SK-N-SH (cell line): ENCODE data around the gene ABCA1.

ENCODE experiments used
- CHD2 ChIP-seq: fragments of 150-350 bp; IDR thresholded peaks from 2 replicates; pipeline ENCODE4 v1.6.1; 2018; ENCODE audit warnings: low read length; ENCODE audit not compliant: partially characterized antibody
- CTCF ChIP-seq: fragments of 200-600 bp; sonication (generic); IDR thresholded peaks from 2 replicates; pipeline ENCODE4 v1.6.1; 2017; ENCODE audit warnings: antibody characterized with exemption, mild to moderate bottlenecking, moderate library complexity
- ELF1 ChIP-seq: IDR thresholded peaks from 2 replicates; pipeline ENCODE4 v1.4.0; 2012
- JUND ChIP-seq: IDR thresholded peaks from 2 replicates; pipeline ENCODE4 v1.4.0; 2012
- MAX ChIP-seq: IDR thresholded peaks from 2 replicates; pipeline ENCODE4 v1.4.0; 2012; ENCODE audit warnings: low read depth
- MEF2A ChIP-seq: IDR thresholded peaks from 2 replicates; pipeline ENCODE4 v1.4.0; 2012; ENCODE audit warnings: low read depth, borderline replicate concordance
- SIN3A ChIP-seq: IDR thresholded peaks from 2 replicates; pipeline ENCODE4 v1.6.1; 2012; ENCODE audit warnings: low read depth, mild to moderate bottlenecking, low read length, moderate library complexity, borderline replicate concordance
- SMC3 ChIP-seq: IDR thresholded peaks from 2 replicates; pipeline ENCODE4 v1.6.1; 2012; ENCODE audit warnings: low read depth, low read length, improper control_type of control experiment
- TAF1 ChIP-seq: IDR thresholded peaks from 2 replicates; pipeline ENCODE4 v1.6.1; 2012; ENCODE audit warnings: low read depth, mild to moderate bottlenecking, low read length, moderate library complexity, borderline replicate concordance
- TCF12 ChIP-seq: IDR thresholded peaks from 2 replicates; pipeline ENCODE4 v1.4.0; 2012
- TEAD4 ChIP-seq: IDR thresholded peaks from 2 replicates; pipeline ENCODE4 v1.4.0; 2012; ENCODE audit warnings: mild to moderate bottlenecking, borderline replicate concordance; ENCODE audit not compliant: insufficient read depth
- USF1 ChIP-seq: IDR thresholded peaks from 2 replicates; pipeline ENCODE4 v1.4.0; 2012; ENCODE audit warnings: low read depth, borderline replicate concordance
- YY1 ChIP-seq: IDR thresholded peaks from 2 replicates; pipeline ENCODE4 v1.4.0; 2012; ENCODE audit warnings: low read depth, mild to moderate bottlenecking

DNA sequence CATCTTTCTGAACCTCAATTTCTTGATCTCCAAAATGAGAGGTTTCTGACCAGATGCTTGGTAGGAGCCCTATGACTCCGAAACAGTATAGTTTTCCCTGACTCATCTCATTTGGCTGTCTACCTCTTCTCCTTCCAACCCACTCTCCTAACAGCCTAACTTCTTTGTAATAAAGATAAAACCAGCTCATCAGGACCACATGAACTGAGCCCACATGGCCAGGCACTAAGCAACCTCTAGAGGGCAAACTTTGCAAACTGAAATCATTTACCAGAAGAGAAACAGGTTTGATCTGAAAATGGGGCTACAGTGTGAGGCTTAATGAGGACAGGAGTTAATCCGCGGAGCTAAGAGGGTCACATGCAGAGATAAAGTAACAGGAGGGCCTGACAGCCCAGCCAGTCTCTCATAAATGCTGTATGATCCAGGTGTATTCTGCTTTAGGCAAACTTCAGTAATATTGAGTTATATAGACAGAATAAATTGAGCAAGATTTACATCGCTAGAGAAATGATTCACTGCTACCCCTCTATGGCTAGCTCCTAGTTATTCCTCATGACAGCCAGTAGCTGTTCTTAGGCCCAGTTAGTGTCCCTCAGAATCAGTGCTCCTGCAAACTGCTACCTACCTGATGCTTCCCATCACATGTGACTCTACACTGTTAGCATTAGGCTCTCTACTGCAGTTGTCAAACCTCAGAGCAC is 64.6 kb downstream of the ABCA1 start:
- TF ChIP-seq CTCF (peak; percentile 95), MAX (peak; percentile 89), TAF1 (no peak), ELF1 (no peak), TEAD4 (no peak), JUND (no peak), TCF12 (peak; percentile 59; the same call in 1 of the 2 replicates), CHD2 (no peak), SMC3 (peak; percentile 82), USF1 (no peak), SIN3A (0 out of 2 replicates have a peak, but pooled peaks have one; percentile 48), YY1 (no peak), MEF2A (no peak)
